H1 (cell line): Measurements from ENCODE around the gene GRID1. TPM values are rescaled to one million over a fixed set of nuclear protein-coding genes. Genes with fewer than 3 reads are reported as not detected.

Experiments used
- BACH1 ChIP-seq: IDR thresholded peaks from 2 replicates; pipeline ENCODE4 v1.6.1; 2012; ENCODE audit warnings: low read length, improper control_type of control experiment
- TAF7 ChIP-seq: optimal IDR thresholded peaks from 2 replicates; pipeline ENCODE3; 2011; ENCODE audit warnings: low read depth, mild to moderate bottlenecking, inconsistent platforms, low read length, moderate library complexity, borderline replicate concordance
- polyA plus RNA-seq, 7 experiments: library from polyadenylated mRNA; depleted of rRNA in 3 of 7; stranded (reverse) in 5 of 7; unstranded in 2 of 7; fragments of >200 nt in 5 of 7; fragments of 200-250 nt in 2 of 7; gene quantifications; 1 replicate in 5 of 7; 2 replicates in 1 of 7; 4 replicates in 1 of 7; pipeline versions ENCODE4 v1.2.1 to v1.2.3, GENCODE V29; 2011 to 2013; ENCODE audit warnings: missing spikeins in 2 of 7, mixed read lengths in 2 of 7
- total RNA-seq: library from RNA; stranded (reverse); fragmentation: NEBNext Ultra II Directional; extraction: Animal tissue kit (Norgen Biotek cat#: 25700); gene quantifications from 2 replicates; pipeline ENCODE4 v1.2.1, GENCODE V29; 2021
- TF ChIP-seq, protein P1 (sequence below), 3 experiments: IDR thresholded peaks; 1 replicate in 2 of 3; 2 replicates in 1 of 3; pipeline versions ENCODE4 v1.5.1 to v1.6.1; 2011; ENCODE audit warnings: low read length in 3 of 3, mild to moderate bottlenecking in 3 of 3, inconsistent platforms in 2 of 3, low read depth in 1 of 3, moderate library complexity in 1 of 3; ENCODE audit not compliant: insufficient read depth in 1 of 3; ENCODE audit errors: control extremely low read depth in 1 of 3

GRID1 gene
- total and polyA plus RNA-seq, 2 of the 8 experiments (the other 6 are each of a cell fraction or from before 2014, with no cell fraction given), result 0.22 to 0.30 TPM

DNA sequence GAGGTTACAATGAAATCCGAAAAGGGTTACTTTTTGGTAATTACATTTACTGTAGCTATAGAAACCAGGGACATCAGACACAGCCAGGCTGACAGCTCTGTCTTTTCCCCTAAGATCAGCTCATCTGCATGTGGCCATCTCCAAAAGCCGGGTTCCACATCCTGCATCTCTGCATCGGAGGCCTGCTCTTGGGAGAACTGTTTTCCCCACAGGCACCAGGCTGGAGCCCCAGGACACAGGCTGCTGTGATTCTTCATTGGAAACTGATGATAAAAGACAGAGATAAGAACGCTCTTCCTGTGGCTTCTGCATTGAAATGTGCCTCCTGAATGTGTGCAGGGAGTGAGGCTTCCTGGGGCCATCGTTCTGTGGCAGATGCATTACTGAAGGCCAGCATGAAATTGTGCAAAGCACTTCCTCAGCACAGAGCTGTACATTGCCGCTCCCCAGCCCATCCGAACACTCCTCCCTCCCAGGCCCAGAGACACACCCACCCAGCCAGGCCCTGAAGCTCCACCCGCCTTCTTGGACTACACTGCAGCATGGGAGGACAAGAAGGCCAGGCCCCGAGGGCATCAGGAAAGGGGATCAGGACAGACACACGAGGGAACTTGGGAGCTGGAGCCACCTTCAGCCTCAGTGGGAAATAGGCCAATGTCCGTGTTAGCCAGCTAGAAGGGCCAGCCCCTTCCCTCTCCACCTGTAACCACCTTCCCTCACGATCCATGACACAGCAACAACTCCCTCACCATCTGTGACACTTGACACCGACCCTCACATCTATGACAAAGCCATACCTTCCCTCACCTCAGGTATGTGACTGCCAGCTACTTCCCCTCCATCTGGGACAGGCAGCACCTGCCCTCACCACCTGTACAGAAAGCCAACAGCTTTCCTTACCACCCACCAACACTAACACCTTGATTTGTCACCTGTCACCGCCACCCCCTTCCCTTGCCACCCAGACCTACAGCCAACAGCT lies 113.2 kb downstream of the GRID1 start (continued):
- TF ChIP-seq TAF7, result no peak
- TF ChIP-seq, protein P1, sequence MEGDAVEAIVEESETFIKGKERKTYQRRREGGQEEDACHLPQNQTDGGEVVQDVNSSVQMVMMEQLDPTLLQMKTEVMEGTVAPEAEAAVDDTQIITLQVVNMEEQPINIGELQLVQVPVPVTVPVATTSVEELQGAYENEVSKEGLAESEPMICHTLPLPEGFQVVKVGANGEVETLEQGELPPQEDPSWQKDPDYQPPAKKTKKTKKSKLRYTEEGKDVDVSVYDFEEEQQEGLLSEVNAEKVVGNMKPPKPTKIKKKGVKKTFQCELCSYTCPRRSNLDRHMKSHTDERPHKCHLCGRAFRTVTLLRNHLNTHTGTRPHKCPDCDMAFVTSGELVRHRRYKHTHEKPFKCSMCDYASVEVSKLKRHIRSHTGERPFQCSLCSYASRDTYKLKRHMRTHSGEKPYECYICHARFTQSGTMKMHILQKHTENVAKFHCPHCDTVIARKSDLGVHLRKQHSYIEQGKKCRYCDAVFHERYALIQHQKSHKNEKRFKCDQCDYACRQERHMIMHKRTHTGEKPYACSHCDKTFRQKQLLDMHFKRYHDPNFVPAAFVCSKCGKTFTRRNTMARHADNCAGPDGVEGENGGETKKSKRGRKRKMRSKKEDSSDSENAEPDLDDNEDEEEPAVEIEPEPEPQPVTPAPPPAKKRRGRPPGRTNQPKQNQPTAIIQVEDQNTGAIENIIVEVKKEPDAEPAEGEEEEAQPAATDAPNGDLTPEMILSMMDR (IDR thresholded peaks at IDR 0.05; ENCODE audit: control extremely low read depth in 1 of 3, insufficient read depth in 1 of 3, low read depth in 1 of 3, low read length in 3 of 3), result no peak
- peak; percentile 64; the same call in 1 of the 2 replicates for TF ChIP-seq BACH1
